Measurements from ENCODE around the gene HOXB3. TPM values are rescaled to one million over a fixed set of nuclear protein-coding genes. Genes with fewer than 3 reads are reported as not detected.

Gene HOXB3
- total RNA-seq, 4 donors from 2014 or later, result 4.0 to 12.4 (median 4.9) TPM

DNA sequence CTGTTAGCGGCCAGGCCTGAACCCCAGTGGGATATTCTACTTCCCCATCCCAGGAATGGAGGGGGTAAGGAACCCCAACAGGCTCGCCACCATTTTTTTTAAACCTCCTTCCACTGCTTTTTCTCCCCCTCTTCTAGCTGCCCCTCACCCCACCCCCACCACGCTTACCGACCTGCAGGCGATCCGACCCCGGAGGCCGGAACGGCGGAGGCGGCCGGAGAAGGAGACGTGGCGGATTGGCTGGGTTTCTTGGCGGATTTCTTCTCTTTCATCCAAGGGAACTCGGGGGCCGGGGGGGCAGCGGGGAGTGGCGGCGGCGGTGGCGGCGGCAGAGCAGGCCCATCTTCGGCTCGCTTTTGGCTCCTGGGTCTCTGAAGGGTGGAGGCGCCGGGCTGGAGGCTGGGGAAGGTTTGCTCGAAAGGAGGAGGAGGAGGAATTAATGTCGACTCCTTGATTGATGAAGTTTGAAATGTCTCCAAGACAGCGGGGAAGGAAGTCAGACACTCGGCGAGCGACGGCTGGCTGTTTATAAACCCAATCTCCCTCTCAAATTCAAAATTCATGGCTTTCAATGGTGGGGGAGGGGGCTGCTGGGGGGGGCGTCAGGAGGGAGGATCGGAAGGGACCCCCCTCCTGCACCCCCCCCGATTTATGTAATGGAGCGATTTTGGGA is 45.6 kb downstream of the HOXB3 start:
- TF ChIP-seq, protein P1, sequence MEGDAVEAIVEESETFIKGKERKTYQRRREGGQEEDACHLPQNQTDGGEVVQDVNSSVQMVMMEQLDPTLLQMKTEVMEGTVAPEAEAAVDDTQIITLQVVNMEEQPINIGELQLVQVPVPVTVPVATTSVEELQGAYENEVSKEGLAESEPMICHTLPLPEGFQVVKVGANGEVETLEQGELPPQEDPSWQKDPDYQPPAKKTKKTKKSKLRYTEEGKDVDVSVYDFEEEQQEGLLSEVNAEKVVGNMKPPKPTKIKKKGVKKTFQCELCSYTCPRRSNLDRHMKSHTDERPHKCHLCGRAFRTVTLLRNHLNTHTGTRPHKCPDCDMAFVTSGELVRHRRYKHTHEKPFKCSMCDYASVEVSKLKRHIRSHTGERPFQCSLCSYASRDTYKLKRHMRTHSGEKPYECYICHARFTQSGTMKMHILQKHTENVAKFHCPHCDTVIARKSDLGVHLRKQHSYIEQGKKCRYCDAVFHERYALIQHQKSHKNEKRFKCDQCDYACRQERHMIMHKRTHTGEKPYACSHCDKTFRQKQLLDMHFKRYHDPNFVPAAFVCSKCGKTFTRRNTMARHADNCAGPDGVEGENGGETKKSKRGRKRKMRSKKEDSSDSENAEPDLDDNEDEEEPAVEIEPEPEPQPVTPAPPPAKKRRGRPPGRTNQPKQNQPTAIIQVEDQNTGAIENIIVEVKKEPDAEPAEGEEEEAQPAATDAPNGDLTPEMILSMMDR (IDR thresholded peaks at IDR 0.05; ENCODE audit: low read depth), result no peak

GRCh38 chr17:48543854-48544348 is 46.1 kb downstream of the HOXB3 start:
- TF ChIP-seq, protein P1 (IDR thresholded peaks at IDR 0.05; ENCODE audit: low read depth), result no peak

DNA sequence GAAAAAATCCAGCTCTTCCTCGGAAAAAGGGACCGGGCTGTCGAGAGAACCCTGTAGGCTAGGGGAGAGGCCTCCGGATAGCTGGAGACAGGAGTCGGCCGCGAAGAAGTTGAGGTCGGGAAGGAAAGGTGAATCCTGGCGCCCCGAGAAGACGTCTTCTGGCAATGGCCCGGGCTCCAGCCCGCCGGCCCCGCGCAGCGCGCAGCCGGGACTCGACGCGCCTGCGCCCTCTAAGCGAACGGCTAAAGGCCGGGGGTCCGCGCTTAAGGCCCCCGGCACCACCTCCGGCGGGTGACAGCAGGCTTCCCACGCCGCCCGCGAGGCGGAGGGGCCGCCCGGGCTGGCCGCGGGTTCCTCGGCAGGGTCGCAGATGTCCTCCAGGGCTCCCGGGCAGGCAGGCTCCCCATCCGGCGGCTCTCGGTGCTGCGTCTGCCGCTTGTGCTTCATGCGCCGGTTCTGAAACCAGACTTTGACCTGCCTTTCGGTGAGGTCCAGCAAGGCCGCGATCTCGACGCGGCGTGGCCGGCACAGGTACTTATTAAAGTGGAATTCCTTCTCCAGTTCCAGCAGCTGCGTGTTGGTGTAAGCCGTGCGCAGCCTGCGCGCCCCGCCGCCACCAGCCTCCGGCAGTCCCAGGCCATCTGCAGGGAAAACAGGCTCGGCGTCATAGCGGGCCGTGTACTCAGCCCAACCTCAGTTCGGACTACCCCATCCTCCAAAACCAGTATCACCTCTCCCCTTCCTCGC is 46.8 kb downstream of the HOXB3 start:
- TF ChIP-seq, protein P1 (IDR thresholded peaks at IDR 0.05; ENCODE audit: low read depth), result no peak

DNA sequence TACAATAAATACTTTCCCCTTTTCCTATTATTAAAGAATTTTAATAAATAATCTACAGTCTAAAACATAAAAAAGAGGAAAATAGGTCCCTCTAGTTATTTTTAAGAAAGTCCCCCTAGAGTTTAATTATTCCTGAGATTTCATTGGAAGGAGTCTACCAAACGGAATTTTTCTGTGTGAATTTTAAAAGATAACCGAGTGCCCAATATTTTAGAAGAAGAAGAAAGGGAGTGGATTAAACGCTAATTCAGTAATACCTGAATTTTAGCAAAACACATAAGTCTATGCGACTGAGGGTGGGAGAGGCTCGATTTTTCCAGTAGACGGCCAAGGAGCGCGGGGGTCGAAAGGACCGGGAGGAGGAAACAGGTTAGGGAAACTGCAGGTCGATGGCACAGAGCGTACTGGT is 47.3 kb downstream of the HOXB3 start:
- TF ChIP-seq, protein P1 (IDR thresholded peaks at IDR 0.05; ENCODE audit: low read depth), result no peak

- TF ChIP-seq, protein P1 (IDR thresholded peaks at IDR 0.05; ENCODE audit: low read depth), result no peak
Measured at GRCh38 chr17:48542114-48542656, 47.9 kb downstream of the HOXB3 start.

DNA sequence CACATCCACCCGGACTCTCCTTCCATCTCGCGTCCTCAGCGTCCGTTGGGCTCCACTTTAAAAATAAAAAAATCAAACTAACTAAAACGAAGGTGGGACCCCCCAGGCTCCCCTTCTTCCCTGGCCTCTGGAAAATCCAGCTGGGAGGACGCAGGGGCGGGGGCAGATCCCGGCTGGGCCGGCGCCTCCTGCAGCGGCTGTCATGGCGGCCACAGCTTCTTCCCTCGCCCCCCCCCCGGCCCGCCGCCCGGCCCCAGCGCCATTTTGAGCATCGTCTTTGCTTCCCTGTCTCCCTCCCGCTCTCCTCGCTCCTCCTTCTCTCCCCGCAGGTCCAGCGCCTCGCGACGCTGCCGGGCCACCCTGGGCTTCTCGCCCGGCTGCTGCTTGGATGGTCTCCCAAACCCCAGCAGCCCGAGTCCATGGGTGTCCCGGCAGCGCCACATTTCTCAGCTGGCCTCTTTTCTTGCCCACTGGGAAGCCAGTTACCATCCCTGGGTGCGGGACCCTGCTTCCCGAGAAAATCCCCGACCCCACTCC is 48.4 kb downstream of the HOXB3 start:
- TF ChIP-seq, protein P1 (IDR thresholded peaks at IDR 0.05; ENCODE audit: low read depth), result no peak

Data from subcutaneous adipose tissue (tissue), 4 donors.